Activated CD8-positive, alpha-beta T cell treated with anti-CD3 and anti-CD28 coated beads for 36 hours (primary cell): Measurements from ENCODE around the gene MAGEB10. TPM values are rescaled to one million over a fixed set of nuclear protein-coding genes. Genes with fewer than 3 reads are reported as not detected.
"Not testable (repeated sequence)": the region's sequence is repeated elsewhere in the genome, so short reads cannot be mapped to it uniquely, and the experiment has no call there.

ENCODE experiments used
- ATAC-seq: fragments of 200-7000 bp; cut with Tn5 transposase; one replicate; pipeline ENCODE4 v1.10.0; 2021; ENCODE audit warnings: mild to moderate bottlenecking, moderate library complexity
- CTCF ChIA-PET: fragments of 350-600 bp; sonication (Branson Sonifier 250); formaldehyde crosslinking; loops from one replicate; lab custom pipeline; 2021; ENCODE audit warnings: antibody characterized with exemption; lab: Charles Lee
- POLR2A ChIA-PET: fragments of 350-600 bp; sonication (Branson Sonifier 250); formaldehyde crosslinking; loops from one replicate; lab custom pipeline; 2021; ENCODE audit warnings: antibody characterized with exemption; lab: Charles Lee
- DNase-seq: peaks from one replicate; pipeline ENCODE4 v3.0.0-alpha.2; 2020
- H3K27ac Mint-ChIP-seq: one replicate; pipeline ENCODE4 v1.8.0; 2021; ENCODE audit warnings: mild to moderate bottlenecking, mixed read lengths
- H3K27me3 Mint-ChIP-seq: one replicate; pipeline ENCODE4 v1.8.0; 2021; ENCODE audit warnings: mixed read lengths
- H3K36me3 Mint-ChIP-seq: one replicate; pipeline ENCODE4 v1.8.0; 2021; ENCODE audit warnings: low read depth, mixed read lengths
- H3K4me1 Mint-ChIP-seq: one replicate; pipeline ENCODE4 v1.8.0; 2021; ENCODE audit warnings: low read depth, mixed read lengths
- H3K4me3 Mint-ChIP-seq: one replicate; pipeline ENCODE4 v1.8.0; 2021; ENCODE audit warnings: mild to moderate bottlenecking, moderate library complexity, mixed read lengths
- H3K9me3 Mint-ChIP-seq: one replicate; pipeline ENCODE4 v1.8.0; 2021; ENCODE audit warnings: mixed read lengths
- CTCF ChIP-seq: fragments of 200-600 bp; IDR thresholded peaks from one replicate; pipeline ENCODE4 v1.8.0; 2022; ENCODE audit warnings: antibody characterized with exemption, mild to moderate bottlenecking
- intact Hi-C: fragments of 100-400 bp; cut with micrococcal nuclease; formaldehyde crosslinking; loops from one replicate; pipeline ENCODE4 v1.10.0; 2022
- total RNA-seq, 2 experiments: library from RNA; stranded (reverse); gene quantifications; one replicate each; pipeline ENCODE4 v1.2.3, GENCODE V29; 2021

Gene MAGEB10
- total RNA-seq, 2 experiments from 2014 or later: not detected

GRCh38 chrX:27797575-27797974 is 10.2 kb upstream of the MAGEB10 start:
- no peaks in the 10 kb centered on the region for H3K36me3 Mint-ChIP-seq
- intact Hi-C loops: no loop called here
- TF ChIP-seq CTCF: no peak
- no peak overlapping the region for H3K27ac Mint-ChIP-seq
- H3K9me3 Mint-ChIP-seq: no peaks in the 10 kb centered on the region
- H3K27me3 Mint-ChIP-seq: no peaks in the 10 kb centered on the region
- no peak overlapping the region for H3K4me3 Mint-ChIP-seq
- DNase-seq (no peak), ATAC-seq (no peak)
- POLR2A ChIA-PET: no interaction called here
- no peaks in the 10 kb centered on the region for H3K4me1 Mint-ChIP-seq
- CTCF ChIA-PET: no interaction called here

- Mint-ChIP-seq H3K4me1 (no peaks in the 10 kb centered on the region), H3K4me3 (no peak overlapping the region), H3K9me3 (no peaks in the 10 kb centered on the region), H3K36me3 (no peaks in the 10 kb centered on the region), H3K27me3 (no peaks in the 10 kb centered on the region), H3K27ac (no peak overlapping the region)
- intact Hi-C loops: no loop called here
- TF ChIP-seq CTCF: no peak
- ChIA-PET POLR2A (no interaction called here), CTCF (no interaction called here)
- ATAC-seq (no peak), DNase-seq (no peak)
Observed at GRCh38 chrX:27808226-27808625, 436 bp downstream of the MAGEB10 start.

GRCh38 chrX:27808991-27809859 is 1.4 kb downstream of the MAGEB10 start:
- H3K36me3 Mint-ChIP-seq, CTCF ChIA-PET, ATAC-seq, H3K27ac Mint-ChIP-seq, DNase-seq, H3K4me3 Mint-ChIP-seq, intact Hi-C loops, H3K9me3 Mint-ChIP-seq, POLR2A ChIA-PET, H3K27me3 Mint-ChIP-seq, H3K4me1 Mint-ChIP-seq: not testable (repeated sequence)

GRCh38 chrX:27815209-27815608 is 7.4 kb downstream of the MAGEB10 start:
- H3K27ac Mint-ChIP-seq: no peak overlapping the region
- no peak overlapping the region for H3K4me3 Mint-ChIP-seq
- DNase-seq: no peak
- H3K4me1 Mint-ChIP-seq: no peaks in the 10 kb centered on the region
- H3K27me3 Mint-ChIP-seq: no peaks in the 10 kb centered on the region
- POLR2A ChIA-PET: no interaction called here
- H3K36me3 Mint-ChIP-seq: no peaks in the 10 kb centered on the region
- intact Hi-C loops: no loop called here
- no peak for ATAC-seq
- no peaks in the 10 kb centered on the region for H3K9me3 Mint-ChIP-seq
- CTCF ChIA-PET: no interaction called here
- TF ChIP-seq CTCF: no peak

GRCh38 chrX:27823812-27824211 is 16.0 kb downstream of the MAGEB10 start:
- no peak for TF ChIP-seq CTCF
- no peak for DNase-seq
- no peak overlapping the region for H3K27ac Mint-ChIP-seq
- no peak for ATAC-seq
- CTCF ChIA-PET: no interaction called here
- POLR2A ChIA-PET: no interaction called here
- intact Hi-C loops: no loop called here
- no peaks in the 10 kb centered on the region for H3K27me3 Mint-ChIP-seq
- H3K4me3 Mint-ChIP-seq: no peak overlapping the region
- H3K9me3 Mint-ChIP-seq: no peaks in the 10 kb centered on the region
- no peaks in the 10 kb centered on the region for H3K36me3 Mint-ChIP-seq
- H3K4me1 Mint-ChIP-seq: no peaks in the 10 kb centered on the region
